H9 (cell line): ENCODE data around the gene CLEC1B. TPM values are rescaled to one million over a fixed set of nuclear protein-coding genes. Genes with fewer than 3 reads are reported as not detected.

Experiments used
- DNase-seq: peaks from one replicate; pipeline ENCODE4 v3.0.0-alpha.2; 2017
- H2AFZ ChIP-seq: one replicate; pipeline ENCODE4 v1.6.1; 2013; ENCODE audit warnings: mild to moderate bottlenecking, low read length, control low read depth, moderate library complexity
- H2AK5ac ChIP-seq: 2 replicates; pipeline ENCODE4 v1.6.1; 2013; ENCODE audit warnings: low read length, control low read depth, mixed read lengths; ENCODE audit not compliant: insufficient read length
- H2BK120ac ChIP-seq: one replicate; pipeline ENCODE4 v1.6.1; 2013; ENCODE audit warnings: low read depth, mild to moderate bottlenecking, low read length, control low read depth, inconsistent platforms; ENCODE audit not compliant: poor library complexity, severe bottlenecking
- H2BK12ac ChIP-seq: 2 replicates; pipeline ENCODE4 v1.6.1; 2013; ENCODE audit warnings: low read length, control low read depth, mixed read lengths, low read depth; ENCODE audit not compliant: insufficient read length
- H2BK15ac ChIP-seq: 2 replicates; pipeline ENCODE4 v1.6.1; 2013; ENCODE audit warnings: low read depth, low read length, control low read depth
- H2BK20ac ChIP-seq: one replicate; pipeline ENCODE4 v1.6.1; 2013; ENCODE audit warnings: low read depth, mild to moderate bottlenecking, low read length, control low read depth, inconsistent platforms; ENCODE audit not compliant: poor library complexity, severe bottlenecking
- H2BK5ac ChIP-seq: 2 replicates; pipeline ENCODE4 v1.6.1; 2013; ENCODE audit warnings: low read length, control low read depth, mixed read lengths; ENCODE audit not compliant: insufficient read length
- H3K14ac ChIP-seq: 2 replicates; pipeline ENCODE4 v1.6.1; 2013; ENCODE audit warnings: low read length, control low read depth; ENCODE audit not compliant: insufficient read depth
- H3K18ac ChIP-seq: 2 replicates; pipeline ENCODE4 v1.6.1; 2013; ENCODE audit warnings: low read depth, mild to moderate bottlenecking, mixed read lengths, low read length, control low read depth; ENCODE audit not compliant: insufficient read length
- H3K23ac ChIP-seq: 2 replicates; pipeline ENCODE4 v1.6.1; 2013; ENCODE audit warnings: low read length, control low read depth, mixed read lengths, low read depth; ENCODE audit not compliant: insufficient read length
- H3K23me2 ChIP-seq: 2 replicates; pipeline ENCODE4 v1.6.1; 2013; ENCODE audit warnings: low read depth, mild to moderate bottlenecking, mixed read lengths, low read length, control low read depth; ENCODE audit not compliant: insufficient read length, poor library complexity, severe bottlenecking
- H3K27ac ChIP-seq: 2 replicates; pipeline ENCODE4 v1.5.1; 2013; ENCODE audit warnings: low read length, control low read depth, mixed read lengths, low read depth; ENCODE audit not compliant: insufficient read length
- H3K27me3 ChIP-seq: 2 replicates; pipeline ENCODE4 v1.6.1; 2013; ENCODE audit warnings: low read length, control low read depth, inconsistent platforms; ENCODE audit not compliant: insufficient read depth
- H3K4ac ChIP-seq: 2 replicates; pipeline ENCODE4 v1.6.1; 2013; ENCODE audit warnings: low read depth, mild to moderate bottlenecking, control low read depth, inconsistent platforms, low read length, moderate library complexity
- H3K4me1 ChIP-seq: 2 replicates; pipeline ENCODE4 v1.6.1; 2013; ENCODE audit warnings: low read length, control low read depth, inconsistent platforms; ENCODE audit not compliant: insufficient read depth
- H3K4me2 ChIP-seq: 2 replicates; pipeline ENCODE4 v1.6.1; 2013; ENCODE audit warnings: low read length, control low read depth, mixed read lengths; ENCODE audit not compliant: insufficient read length, insufficient read depth
- H3K56ac ChIP-seq: 2 replicates; pipeline ENCODE4 v1.6.1; 2013; ENCODE audit warnings: low read depth, mild to moderate bottlenecking, mixed read lengths, low read length, control low read depth; ENCODE audit not compliant: insufficient read length
- H3K79me1 ChIP-seq: 2 replicates; pipeline ENCODE4 v1.6.1; 2013; ENCODE audit warnings: low read depth, mild to moderate bottlenecking, moderate library complexity, low read length, control low read depth, inconsistent platforms; ENCODE audit not compliant: insufficient read depth, poor library complexity, severe bottlenecking
- H3K79me2 ChIP-seq: 2 replicates; pipeline ENCODE4 v1.6.1; 2013; ENCODE audit warnings: low read length, control low read depth, inconsistent platforms; ENCODE audit not compliant: insufficient read depth
- H3K9ac ChIP-seq: 2 replicates; pipeline ENCODE4 v1.6.1; 2013; ENCODE audit warnings: low read length, control low read depth, mixed read lengths; ENCODE audit not compliant: insufficient read length; ENCODE audit errors: extremely low read depth
- H3K9me3 ChIP-seq: one replicate; pipeline ENCODE4 v1.6.1; 2013; ENCODE audit warnings: low read depth, low read length, inconsistent platforms; ENCODE audit not compliant: control insufficient read depth
- H3T11ph ChIP-seq: one replicate; pipeline ENCODE4 v1.6.1; 2013; ENCODE audit warnings: mild to moderate bottlenecking, low read length, control low read depth, inconsistent platforms
- H4K20me1 ChIP-seq: one replicate; pipeline ENCODE4 v1.6.1; 2013; ENCODE audit not compliant: control insufficient read depth, insufficient read length, insufficient read depth
- H4K5ac ChIP-seq: 2 replicates; pipeline ENCODE4 v1.6.1; 2013; ENCODE audit warnings: low read depth, mild to moderate bottlenecking, mixed read lengths, low read length, control low read depth; ENCODE audit not compliant: insufficient read length
- H4K8ac ChIP-seq: replicated peaks from 2 replicates; pipeline ENCODE4 v1.6.1; 2013; ENCODE audit warnings: low read length, control low read depth, mixed read lengths, low read depth; ENCODE audit not compliant: insufficient read length
- H4K91ac ChIP-seq: 2 replicates; pipeline ENCODE4 v1.6.1; 2013; ENCODE audit warnings: low read depth, mild to moderate bottlenecking, moderate library complexity, mixed read lengths, low read length, control low read depth; ENCODE audit not compliant: insufficient read length
- H3K27ac Mint-ChIP-seq, 3 experiments: 2 replicates in 2 of 3; 3 replicates in 1 of 3; pipeline ENCODE4 v1.8.0; 2020 to 2021; ENCODE audit warnings: mixed read lengths in 3 of 3, mild to moderate bottlenecking in 1 of 3, moderate library complexity in 1 of 3
- H3K27me3 Mint-ChIP-seq: 2 replicates; pipeline ENCODE4 v1.8.0; 2021; ENCODE audit warnings: low read depth, mild to moderate bottlenecking, moderate library complexity, mixed read lengths
- H3K36me3 Mint-ChIP-seq, 3 experiments: 2 replicates in 2 of 3; 3 replicates in 1 of 3; pipeline ENCODE4 v1.8.0; 2020 to 2021; ENCODE audit warnings: low read depth in 3 of 3, mixed read lengths in 3 of 3; ENCODE audit not compliant: insufficient read depth in 1 of 3
- H3K4me1 Mint-ChIP-seq, 2 experiments: 2 replicates each; pipeline ENCODE4 v1.8.0; 2020; ENCODE audit warnings: mixed read lengths in 2 of 2
- H3K4me3 Mint-ChIP-seq, 2 experiments: 2 replicates in 1 of 2; 3 replicates in 1 of 2; pipeline ENCODE4 v1.8.0; 2020 to 2021; ENCODE audit warnings: mild to moderate bottlenecking in 2 of 2, mixed read lengths in 2 of 2, moderate library complexity in 1 of 2
- H3K9me3 Mint-ChIP-seq, 2 experiments: 2 replicates in 1 of 2; 3 replicates in 1 of 2; pipeline ENCODE4 v1.8.0; 2020; ENCODE audit warnings: mild to moderate bottlenecking in 2 of 2, mixed read lengths in 2 of 2, moderate library complexity in 1 of 2
- CTCF ChIP-seq: fragments of 200-600 bp; sonication (generic); conservative IDR thresholded peaks from 3 replicates; pipeline ENCODE4 v1.8.0; 2021; ENCODE audit warnings: antibody characterized with exemption, mild to moderate bottlenecking
- WGBS: extraction: QIAGEN DNeasy Blood & Tissue Kit; methylation state at CpG from one replicate; pipeline ENCODE4 v1.1.7; 2013; ENCODE audit warnings: missing lambda C conversion rate, low lambda C conversion rate, mixed read lengths; ENCODE audit not compliant: insufficient read length; ENCODE audit errors: extremely low coverage; 5-methylcytosine and 5-hydroxymethylcytosine counted together
- total RNA-seq: library from RNA; stranded (reverse); gene quantifications from 2 replicates; pipeline ENCODE4 v1.2.1, GENCODE V29; 2021

The CLEC1B gene
- total RNA-seq, 1 experiment from 2014 or later: not detected

GRCh38 chr12:10048526-10048925, 49.6 kb upstream of the CLEC1B start:
- H3K27me3 ChIP-seq: no peaks in the 10 kb centered on the region; the same call in 1 of the 2 replicates
- Mint-ChIP-seq H3K4me1 (no peaks in the 10 kb centered on the region), H3K4me3 (no peak overlapping the region), H3K9me3 (peaks cover 3 to 12% of the 10 kb centered on the region in 2 experiments; a peak in 4 of 5 replicates), H3K36me3 (peaks cover 0 to 9% (median 2%) of the 10 kb centered on the region in 3 experiments; a peak in 3 of 7 replicates), H3K27me3 (peaks cover 38% of the 10 kb centered on the region), H3K27ac (no peak overlapping the region)
- H2BK12ac ChIP-seq: no peak overlapping the region
- H3K4me1 ChIP-seq: no peaks in the 10 kb centered on the region
- H3K18ac ChIP-seq: no peak overlapping the region
- no peak overlapping the region for H3K9ac ChIP-seq
- no peak overlapping the region for H4K5ac ChIP-seq
- no peak overlapping the region for H3K4ac ChIP-seq
- no peak overlapping the region for H2BK5ac ChIP-seq
- H3K23me2 ChIP-seq: no peaks in the 10 kb centered on the region
- H2BK20ac ChIP-seq: no peak overlapping the region
- DNase-seq: no peak
- no peaks in the 10 kb centered on the region for H3K79me2 ChIP-seq
- no peaks in the 10 kb centered on the region for H4K20me1 ChIP-seq
- H3K9me3 ChIP-seq: no peaks in the 10 kb centered on the region
- H3K14ac ChIP-seq: no peak overlapping the region
- no peak overlapping the region for H2AFZ ChIP-seq
- H3K56ac ChIP-seq: no peak overlapping the region
- H2AK5ac ChIP-seq: no peak overlapping the region
- no peak overlapping the region for H3K23ac ChIP-seq
- no peaks in the 10 kb centered on the region for H3K79me1 ChIP-seq
- no peak overlapping the region for H3K27ac ChIP-seq
- H4K91ac ChIP-seq: no peak overlapping the region
- no peak overlapping the region for H2BK15ac ChIP-seq
- H3K4me2 ChIP-seq: no peak overlapping the region
- no peak overlapping the region for H4K8ac ChIP-seq
- no peak overlapping the region for H2BK120ac ChIP-seq
- TF ChIP-seq CTCF: no peak
- WGBS: no CpG with 5 or more reads among the region's 3 CpGs
- no peak overlapping the region for H3T11ph ChIP-seq
